Mucosa of descending colon (tissue), 3 donors: Measurements from ENCODE around the gene DAPL1. TPM values are rescaled to one million over a fixed set of nuclear protein-coding genes. Genes with fewer than 3 reads are reported as not detected.

Source experiments
- ATAC-seq: fragments of 200-7000 bp; cut with Tn5 transposase; one replicate; pipeline ENCODE4 v1.9.1; 2020; ENCODE audit warnings: mild to moderate bottlenecking, moderate library complexity
- DNase-seq, 3 donors: peaks; one replicate each; pipeline ENCODE4 v3.0.0-alpha.2; 2020
- H3K36me3 ChIP-seq: fragments of 200-600 bp; one replicate; pipeline ENCODE4 v1.8.0; 2021; ENCODE audit warnings: low read depth, mild to moderate bottlenecking
- H3K4me1 ChIP-seq: fragments of 200-600 bp; one replicate; pipeline ENCODE4 v1.8.0; 2021; ENCODE audit warnings: low read depth, mild to moderate bottlenecking
- H3K4me3 ChIP-seq: fragments of 200-600 bp; one replicate; pipeline ENCODE4 v1.8.0; 2021; ENCODE audit warnings: mild to moderate bottlenecking
- H3K9me3 ChIP-seq: fragments of 200-600 bp; one replicate; pipeline ENCODE4 v1.8.0; 2021; ENCODE audit warnings: mild to moderate bottlenecking
- intact Hi-C, 2 donors: fragments of 100-400 bp; cut with DNase I in 1 of 2; cut with micrococcal nuclease in 1 of 2; formaldehyde crosslinking; loops; one replicate each; pipeline versions ENCODE4 v1.11.0 to v1.11.1; 2022; cut with DNase I, micrococcal nuclease
- total RNA-seq, 3 donors: library from RNA; stranded (reverse); fragmentation: NEBNext Ultra II Directional in 2 of 3; extraction: Animal tissue kit (Norgen Biotek cat#: 25700) in 2 of 3; gene quantifications; one replicate each; pipeline versions ENCODE4 v1.2.1 to v1.2.4, GENCODE V29; 2021 to 2023
- TF ChIP-seq, protein P1 (sequence below): fragments of 200-600 bp; IDR thresholded peaks from one replicate; pipeline ENCODE4 v1.8.0; 2022; ENCODE audit warnings: antibody characterized with exemption, mild to moderate bottlenecking
- donor health status: DM: no; HTN: no; CAD: no; lungs with moderate emphysema.
- donor health status: DM: no; HTN: no; CAD: no.
- donor health status: DM: no; HTN: yes; CAD: no.

DAPL1 gene
- total RNA-seq, 3 donors from 2014 or later, result 1.2 TPM; not detected in 2

GRCh38 chr2:158773121-158773520 is 22.0 kb upstream of the DAPL1 start:
- Histone ChIP-seq H3K4me1 (no peaks in the 10 kb centered on the region), H3K4me3 (no peak overlapping the region), H3K36me3 (no peaks in the 10 kb centered on the region), H3K9me3 (no peaks in the 10 kb centered on the region)
- intact Hi-C loops, result no loop called here
- DNase-seq (no peak), ATAC-seq (no peak)
- TF ChIP-seq, protein P1, sequence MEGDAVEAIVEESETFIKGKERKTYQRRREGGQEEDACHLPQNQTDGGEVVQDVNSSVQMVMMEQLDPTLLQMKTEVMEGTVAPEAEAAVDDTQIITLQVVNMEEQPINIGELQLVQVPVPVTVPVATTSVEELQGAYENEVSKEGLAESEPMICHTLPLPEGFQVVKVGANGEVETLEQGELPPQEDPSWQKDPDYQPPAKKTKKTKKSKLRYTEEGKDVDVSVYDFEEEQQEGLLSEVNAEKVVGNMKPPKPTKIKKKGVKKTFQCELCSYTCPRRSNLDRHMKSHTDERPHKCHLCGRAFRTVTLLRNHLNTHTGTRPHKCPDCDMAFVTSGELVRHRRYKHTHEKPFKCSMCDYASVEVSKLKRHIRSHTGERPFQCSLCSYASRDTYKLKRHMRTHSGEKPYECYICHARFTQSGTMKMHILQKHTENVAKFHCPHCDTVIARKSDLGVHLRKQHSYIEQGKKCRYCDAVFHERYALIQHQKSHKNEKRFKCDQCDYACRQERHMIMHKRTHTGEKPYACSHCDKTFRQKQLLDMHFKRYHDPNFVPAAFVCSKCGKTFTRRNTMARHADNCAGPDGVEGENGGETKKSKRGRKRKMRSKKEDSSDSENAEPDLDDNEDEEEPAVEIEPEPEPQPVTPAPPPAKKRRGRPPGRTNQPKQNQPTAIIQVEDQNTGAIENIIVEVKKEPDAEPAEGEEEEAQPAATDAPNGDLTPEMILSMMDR, result no peak

- DNase-seq (no peak), ATAC-seq (no peak)
- intact Hi-C loops, result no loop called here
- no peaks in the 10 kb centered on the region for H3K9me3 ChIP-seq
- no peak overlapping the region for H3K4me3 ChIP-seq
- H3K4me1 ChIP-seq, result no peaks in the 10 kb centered on the region
- H3K36me3 ChIP-seq, result no peaks in the 10 kb centered on the region
- TF ChIP-seq, protein P1, result no peak
Observed at GRCh38 chr2:158774681-158775080, 20.4 kb upstream of the DAPL1 start.

DNA sequence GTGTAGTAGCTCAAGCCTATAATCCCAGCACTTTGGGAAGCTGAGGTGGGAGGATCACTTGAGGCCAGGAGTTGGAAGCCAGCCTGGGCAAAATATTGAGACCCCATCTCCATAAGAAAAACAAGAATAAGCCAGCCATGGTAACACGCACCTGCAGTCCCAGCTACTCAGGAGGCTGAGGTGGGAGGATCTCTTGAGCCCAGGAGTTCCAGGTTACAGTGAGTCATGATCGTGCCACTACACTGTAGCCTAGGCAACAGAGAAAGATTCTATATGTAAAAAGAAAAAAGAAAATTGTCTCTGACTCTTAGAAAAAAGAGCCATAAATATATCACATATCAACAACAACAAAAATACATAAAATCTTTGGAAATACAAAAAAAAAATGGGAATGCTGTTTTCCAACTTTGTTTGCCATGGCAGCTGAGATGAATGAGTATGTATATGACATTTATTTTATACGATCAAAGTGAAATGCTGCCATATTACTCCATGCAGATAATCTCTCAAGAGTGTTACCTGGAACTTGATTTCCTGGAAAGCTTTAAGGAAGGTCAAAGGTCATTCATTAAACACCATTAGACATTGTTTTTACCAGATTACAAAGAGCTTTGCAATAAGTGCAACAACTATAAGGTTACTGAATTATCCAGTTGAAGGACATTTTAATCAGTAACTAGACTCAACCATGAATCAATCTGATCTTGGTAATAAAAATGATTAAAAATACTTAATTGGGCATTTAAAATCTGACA is 19.7 kb upstream of the DAPL1 start:
- intact Hi-C loops, result no loop called here

GRCh38 chr2:158776231-158776630 is 18.9 kb upstream of the DAPL1 start:
- intact Hi-C loops, result no loop called here
- no peaks in the 10 kb centered on the region for H3K9me3 ChIP-seq
- H3K36me3 ChIP-seq, result no peaks in the 10 kb centered on the region
- H3K4me3 ChIP-seq, result no peak overlapping the region
- H3K4me1 ChIP-seq, result no peaks in the 10 kb centered on the region
- no peak for DNase-seq
- no peak for ATAC-seq
- TF ChIP-seq, protein P1, result no peak

More for the DNA sequence above, 19.7 kb upstream of the DAPL1 start:
- no peak for ATAC-seq
- Histone ChIP-seq H3K4me1 (no peaks in the 10 kb centered on the region), H3K4me3 (no peak overlapping the region), H3K9me3 (no peaks in the 10 kb centered on the region), H3K36me3 (no peaks in the 10 kb centered on the region)
- TF ChIP-seq, protein P1, result no peak
- no peak for DNase-seq

DNA sequence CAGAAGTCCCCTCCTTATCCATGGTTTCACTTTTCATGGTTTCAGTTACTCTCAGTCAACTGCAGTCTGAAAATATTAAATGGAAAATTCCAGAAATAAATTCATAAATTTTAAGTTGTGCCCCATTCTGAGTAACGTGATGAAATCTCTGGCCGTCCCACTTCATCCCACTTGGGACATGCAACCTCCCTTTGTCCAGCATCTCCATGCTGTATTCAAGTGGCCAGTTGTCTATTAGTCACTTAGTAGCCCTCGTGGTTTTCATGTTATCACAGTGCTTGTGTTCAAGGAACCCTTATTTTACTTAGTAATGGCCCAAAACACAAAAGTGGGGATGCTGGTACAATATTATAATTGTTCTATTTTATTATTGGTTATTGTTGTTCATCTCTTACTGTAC is 18.0 kb upstream of the DAPL1 start:
- ATAC-seq, result no peak
- H3K4me3 ChIP-seq, result no peak overlapping the region
- H3K36me3 ChIP-seq, result no peaks in the 10 kb centered on the region
- H3K4me1 ChIP-seq, result no peaks in the 10 kb centered on the region
- no peaks in the 10 kb centered on the region for H3K9me3 ChIP-seq
- intact Hi-C loops, result no loop called here
- TF ChIP-seq, protein P1, result no peak
- DNase-seq, result no peak

DNA sequence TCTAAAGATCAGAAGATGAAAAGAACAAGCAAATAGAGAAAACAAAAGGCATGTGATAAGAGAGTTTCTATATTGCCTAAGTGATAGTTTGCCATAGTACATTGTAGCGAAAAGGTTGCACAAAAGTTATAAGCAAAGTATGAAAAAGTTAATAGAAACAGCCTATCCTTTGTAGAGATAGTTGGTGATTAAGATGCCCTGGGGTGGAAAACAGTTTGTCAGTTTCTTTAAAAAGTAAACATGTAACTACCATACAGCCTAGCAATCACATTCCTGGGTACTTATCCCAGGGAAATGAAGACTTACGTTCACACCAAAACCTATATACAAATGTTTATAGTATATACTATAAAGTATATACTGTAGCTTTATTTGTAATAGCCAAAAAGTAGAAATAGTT is 16.9 kb upstream of the DAPL1 start:
- no peak for ATAC-seq
- no peak overlapping the region for H3K4me3 ChIP-seq
- TF ChIP-seq, protein P1, result no peak
- no peaks in the 10 kb centered on the region for H3K36me3 ChIP-seq
- intact Hi-C loops, result no loop called here
- H3K9me3 ChIP-seq, result no peaks in the 10 kb centered on the region
- H3K4me1 ChIP-seq, result no peaks in the 10 kb centered on the region
- no peak for DNase-seq
